Activated effector memory CD4-positive, alpha-beta T cell treated with Interleukin-2 at 50 U/mL for 16 hours (primary cell): ENCODE data around the gene ITPKC.
"Not testable (repeated sequence)": the region's sequence is repeated elsewhere in the genome, so short reads cannot be mapped to it uniquely, and the experiment has no call there.

Experiments
- DNase-seq: peaks from one replicate; pipeline ENCODE4 v3.0.0-alpha.2; 2020

The ITPKC gene

DNA sequence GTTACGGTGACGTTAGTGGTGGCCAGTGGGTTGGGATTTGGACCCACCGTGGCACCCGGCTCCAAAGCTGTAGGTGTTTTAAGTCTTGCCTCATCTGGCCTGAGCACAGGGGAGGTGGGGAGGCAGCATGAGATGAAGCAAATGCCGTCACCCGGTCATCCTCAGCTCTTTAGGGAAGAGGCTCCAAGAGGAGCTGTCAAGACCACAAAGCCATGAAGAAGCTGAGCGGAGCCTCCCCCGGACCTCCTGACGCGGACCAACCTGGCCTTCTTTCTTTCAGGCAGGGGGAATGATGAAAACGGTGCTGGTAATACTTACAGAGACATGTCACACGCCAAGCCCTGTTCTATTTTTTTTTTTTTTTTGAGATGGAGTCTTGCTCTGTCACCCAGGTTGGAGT lies 26.0 kb downstream of the ITPKC start:
- DNase-seq = no peak

DNA sequence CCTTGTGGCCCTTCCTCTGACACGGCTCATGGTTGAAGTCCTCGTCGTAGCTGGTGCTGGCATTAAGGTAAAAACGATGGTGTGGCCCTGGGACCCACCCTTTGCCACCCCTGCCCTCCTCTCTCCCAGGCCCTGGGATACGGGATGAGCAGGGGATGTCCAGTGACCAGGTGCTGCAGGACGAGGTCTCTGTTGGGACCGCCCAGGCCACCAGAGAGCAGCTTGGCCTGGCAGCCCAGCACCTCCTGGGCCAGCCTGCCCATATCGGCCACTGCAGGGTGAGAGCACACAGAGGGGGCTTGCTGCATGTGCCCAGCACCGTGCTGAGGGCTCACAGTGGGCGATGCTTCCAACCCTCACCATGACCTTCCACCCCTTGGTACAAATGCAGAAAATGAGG lies 27.0 kb downstream of the ITPKC start:
- DNase-seq = no peak

DNA sequence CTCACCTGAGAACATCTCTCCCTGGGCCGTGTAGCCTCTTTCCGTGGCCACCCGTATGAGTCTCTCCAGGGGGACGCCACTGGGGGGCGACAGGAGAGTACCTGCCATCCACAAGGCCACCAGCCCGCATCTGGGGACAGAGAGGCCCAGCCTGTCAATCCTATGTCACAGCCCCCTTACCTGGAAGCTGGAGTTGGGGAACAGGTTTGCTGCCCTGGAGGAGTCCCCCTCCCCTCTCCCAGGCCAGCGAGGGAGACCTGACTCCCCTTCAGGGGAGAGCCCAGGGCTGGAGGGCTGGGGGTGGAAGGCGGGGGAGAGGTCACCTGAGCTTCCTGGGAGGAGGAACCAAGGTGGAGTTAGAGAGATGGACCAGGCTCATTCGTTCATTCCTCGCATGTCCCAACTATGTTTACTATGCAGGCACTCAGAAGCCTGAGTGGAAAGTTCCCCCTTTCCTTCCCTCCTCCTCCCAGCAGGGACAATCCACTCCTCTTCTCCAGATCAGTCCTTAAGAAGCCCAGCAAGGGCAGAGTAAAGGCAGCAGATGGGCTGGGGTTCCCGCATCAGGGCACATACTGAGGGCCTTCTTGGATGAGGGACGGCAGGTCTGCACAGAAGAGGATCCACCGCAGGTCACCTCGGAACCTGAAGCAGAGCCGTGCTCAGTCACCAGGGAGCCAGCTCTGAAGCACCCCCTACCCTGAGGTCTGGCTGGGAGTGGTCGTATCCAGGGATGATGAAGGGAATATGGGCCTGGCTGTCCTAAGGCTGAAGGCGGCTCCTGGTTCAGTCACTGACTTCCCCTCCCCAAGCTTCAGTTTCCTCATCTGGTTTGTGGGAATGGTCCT lies 27.9 kb downstream of the ITPKC start:
- DNase-seq = no peak

DNA sequence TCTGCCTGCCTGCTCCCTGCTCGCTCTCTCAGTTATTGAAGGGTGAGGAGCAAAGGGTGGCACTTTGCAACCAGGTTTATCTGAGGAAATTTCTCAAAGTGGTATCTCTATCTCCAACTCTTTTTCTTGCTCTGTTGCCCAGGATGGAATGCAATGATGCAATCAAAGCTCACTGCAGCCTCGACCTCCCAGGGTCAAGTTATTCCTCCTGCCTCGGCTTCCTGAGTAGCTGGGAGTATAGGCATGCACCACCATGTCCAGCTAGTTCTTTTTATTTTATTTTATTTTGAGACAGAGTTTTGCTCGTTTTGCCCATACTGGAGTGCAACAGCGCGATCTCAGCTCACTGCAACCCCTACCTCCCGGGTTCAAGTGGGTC lies 28.5 kb downstream of the ITPKC start:
- DNase-seq = no peak

DNA sequence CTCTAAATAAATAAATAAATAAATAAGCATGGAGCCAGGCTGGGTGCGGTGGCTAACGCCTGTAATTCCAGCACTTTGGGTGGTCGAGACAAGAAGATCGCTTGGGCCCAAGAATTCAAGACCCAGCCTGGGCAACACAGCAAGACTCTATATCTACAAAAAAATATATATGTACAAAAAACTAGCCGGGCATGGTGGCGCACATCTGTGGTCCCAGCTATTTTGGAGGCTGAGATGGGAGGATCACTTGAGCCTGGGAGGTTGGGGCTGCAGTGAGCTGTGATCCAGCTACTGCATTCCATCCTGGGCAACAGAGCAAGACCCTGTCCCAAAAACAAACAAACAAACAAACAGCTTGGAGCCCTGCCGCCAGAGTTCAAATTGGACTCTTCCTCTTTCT lies 30.6 kb downstream of the ITPKC start:
- no peak for DNase-seq

DNA sequence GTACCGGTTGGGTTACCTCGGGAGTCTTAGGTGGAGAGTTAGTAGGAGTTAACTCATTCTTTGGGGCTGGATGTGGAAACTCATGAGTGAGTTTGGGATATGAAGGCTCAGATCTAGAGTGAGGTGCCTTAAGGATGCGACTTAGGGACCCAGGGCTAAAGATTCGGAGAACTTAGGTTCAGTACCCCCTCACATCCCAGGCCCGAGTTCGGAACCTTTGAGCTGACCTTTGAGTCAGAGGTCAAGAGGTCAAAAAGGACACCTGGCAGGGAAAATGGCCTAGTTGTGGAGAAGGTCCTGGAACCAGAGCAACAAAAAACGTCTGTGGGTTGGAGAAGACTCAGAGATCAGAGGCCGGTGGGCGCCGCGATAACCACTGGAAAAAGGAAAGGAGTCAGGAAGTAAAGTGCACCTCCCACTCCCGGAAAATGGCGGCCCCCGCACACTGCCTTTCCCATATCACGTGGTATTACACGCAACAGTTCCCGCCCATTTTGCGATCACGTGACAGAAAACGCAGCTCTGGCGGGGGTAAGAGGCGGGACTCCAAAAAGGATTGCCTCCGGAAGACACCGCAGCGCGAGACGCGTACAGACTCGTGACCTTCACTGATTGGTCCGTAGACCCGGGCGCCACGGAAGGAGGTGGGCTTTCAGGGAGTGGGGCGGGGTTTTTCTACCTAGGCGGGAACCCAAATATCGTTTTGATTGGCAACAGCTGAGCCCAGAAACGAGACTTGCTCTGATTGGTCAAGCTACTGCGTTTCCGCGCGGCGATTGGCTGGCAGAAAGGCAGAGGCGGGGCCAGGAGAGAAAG lies 33.4 kb downstream of the ITPKC start, which contains the start of gene ACTMAP:
Gene ACTMAP (minus strand): TSS at position 420 of the 816 bp plus-strand sequence. CDS start 674 bp downstream, outside the sequence.
- peak; percentile 100 for DNase-seq

DNA sequence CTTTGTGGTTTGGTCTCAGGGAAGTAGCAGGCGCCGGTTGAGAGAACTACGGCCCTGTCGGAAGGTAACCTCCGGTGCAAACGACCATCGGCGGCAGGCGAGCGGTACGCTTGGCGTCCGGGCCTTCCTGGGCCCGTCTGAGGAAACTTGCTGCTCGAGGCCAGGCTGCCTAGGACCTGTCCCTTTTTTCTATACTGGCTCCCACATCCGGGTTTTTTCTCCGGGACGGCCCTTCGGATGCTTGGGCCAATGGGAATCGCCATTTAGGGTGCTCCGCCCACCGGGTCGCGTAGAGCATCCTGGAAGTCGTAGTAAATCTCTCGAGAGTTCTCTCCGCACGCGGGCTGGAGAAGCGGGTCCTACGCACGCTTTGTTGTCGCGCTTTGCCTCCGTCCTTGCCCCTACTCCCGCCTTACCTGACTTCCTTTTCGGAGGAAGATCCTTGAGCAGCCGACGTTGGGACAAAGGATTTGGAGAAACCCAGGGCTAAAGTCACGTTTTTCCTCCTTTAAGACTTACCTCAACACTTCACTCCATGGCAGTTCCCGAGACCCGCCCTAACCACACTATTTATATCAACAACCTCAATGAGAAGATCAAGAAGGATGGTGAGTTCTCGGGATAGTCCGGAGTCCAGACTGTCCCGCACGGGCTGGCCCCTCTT lies 34.1 kb downstream of the ITPKC start, which contains the start of gene SNRPA:
Gene SNRPA (plus strand): TSS at position 330 of the 664 bp plus-strand sequence. CDS start 206 bp downstream, at position 536.
- peak; percentile 94 for DNase-seq

DNA sequence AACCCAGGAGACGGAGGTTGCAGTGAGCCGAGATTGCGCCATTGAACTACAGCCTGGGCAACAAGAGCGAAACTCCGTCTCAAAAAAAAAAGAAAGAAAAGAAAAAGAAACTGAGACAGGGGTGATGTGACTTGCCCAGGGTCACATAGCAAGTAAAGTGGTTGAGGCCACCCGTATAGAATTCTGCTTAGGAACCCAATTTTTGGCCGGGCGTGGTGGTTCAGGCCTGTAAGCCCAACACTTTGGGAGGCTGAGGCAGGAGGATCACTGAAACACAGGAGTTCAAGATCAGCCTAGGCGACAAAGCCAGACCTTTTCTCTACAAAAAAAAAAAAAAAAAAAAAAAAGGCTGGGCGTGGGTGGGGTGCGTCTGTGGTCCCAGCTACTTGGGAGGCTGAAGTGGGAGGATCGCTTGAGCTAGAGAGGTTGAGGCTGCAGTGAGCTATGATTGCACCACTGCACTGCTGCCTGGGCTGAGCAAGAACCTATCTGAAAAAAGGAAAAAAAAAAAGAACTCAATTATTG lies 35.4 kb downstream of the ITPKC start:
- no peak for DNase-seq

DNA sequence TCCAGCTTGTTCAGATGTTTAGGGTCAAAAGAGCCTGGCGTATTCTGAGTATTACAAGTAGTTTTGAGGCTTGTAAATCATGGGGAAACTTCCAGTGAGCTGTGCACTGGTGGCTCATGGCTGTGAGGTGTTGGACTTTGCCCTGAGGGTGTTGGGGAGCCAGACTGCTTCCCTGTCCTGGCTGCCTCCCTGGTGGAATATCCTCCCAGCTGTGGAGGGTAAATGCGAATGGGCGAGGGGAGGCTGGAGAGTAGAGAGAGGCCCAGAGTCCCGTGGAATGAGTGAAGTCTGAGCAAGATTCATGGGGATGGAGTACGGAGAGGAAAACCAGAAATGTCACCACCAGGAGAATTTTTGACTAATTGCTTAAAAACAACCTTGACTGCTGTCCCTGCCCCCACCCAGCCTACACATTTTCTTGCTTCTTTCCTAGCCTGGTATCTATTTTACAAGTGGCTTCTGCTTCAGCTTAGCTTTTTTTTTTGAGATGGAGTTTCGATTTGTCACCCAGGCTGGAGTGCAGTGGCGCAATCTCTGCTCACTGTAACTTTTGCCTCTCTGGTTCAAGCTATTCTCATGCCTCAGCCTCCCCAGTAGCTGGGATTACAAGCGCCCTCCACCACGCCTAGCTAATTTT lies 37.8 kb downstream of the ITPKC start:
- no peak for DNase-seq

DNA sequence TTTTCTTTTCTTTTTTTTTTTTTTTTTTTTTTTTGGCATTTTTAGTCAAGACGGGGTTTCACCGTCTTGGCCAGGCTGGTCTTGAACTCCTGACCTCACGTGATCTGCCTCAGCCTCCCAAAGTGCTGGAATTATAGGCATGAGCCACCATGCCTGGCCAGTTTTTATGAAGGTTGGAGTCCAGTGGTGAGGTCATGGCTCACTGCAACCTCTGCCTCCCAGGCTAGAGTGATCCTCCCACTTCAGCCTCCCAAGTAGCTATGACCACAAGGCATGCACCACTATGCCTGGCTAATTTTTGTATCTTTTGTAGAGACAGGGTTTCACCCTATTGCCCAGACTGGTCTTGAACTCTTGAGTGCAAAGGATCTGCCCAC lies 38.3 kb downstream of the ITPKC start:
- DNase-seq = no peak

DNA sequence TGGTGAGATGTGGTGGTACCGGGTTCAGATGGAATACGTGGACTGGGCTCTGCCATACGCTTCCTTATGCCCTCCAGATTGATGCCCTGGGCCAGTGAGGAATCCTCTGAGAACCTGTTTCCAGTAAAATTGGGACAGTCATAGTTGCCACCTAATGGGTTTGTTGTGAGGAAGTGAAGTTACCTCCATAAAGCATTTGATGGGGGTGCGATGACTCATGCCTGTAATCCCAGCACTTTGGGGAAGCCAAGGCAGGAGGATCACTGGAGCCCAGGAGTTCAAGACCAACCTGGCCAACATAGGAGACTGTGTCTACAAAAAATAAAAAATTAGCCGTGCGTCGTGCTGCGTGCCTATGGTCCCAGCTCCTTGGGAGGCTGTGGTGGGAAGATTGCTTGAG lies 38.9 kb downstream of the ITPKC start:
- DNase-seq = no peak

DNA sequence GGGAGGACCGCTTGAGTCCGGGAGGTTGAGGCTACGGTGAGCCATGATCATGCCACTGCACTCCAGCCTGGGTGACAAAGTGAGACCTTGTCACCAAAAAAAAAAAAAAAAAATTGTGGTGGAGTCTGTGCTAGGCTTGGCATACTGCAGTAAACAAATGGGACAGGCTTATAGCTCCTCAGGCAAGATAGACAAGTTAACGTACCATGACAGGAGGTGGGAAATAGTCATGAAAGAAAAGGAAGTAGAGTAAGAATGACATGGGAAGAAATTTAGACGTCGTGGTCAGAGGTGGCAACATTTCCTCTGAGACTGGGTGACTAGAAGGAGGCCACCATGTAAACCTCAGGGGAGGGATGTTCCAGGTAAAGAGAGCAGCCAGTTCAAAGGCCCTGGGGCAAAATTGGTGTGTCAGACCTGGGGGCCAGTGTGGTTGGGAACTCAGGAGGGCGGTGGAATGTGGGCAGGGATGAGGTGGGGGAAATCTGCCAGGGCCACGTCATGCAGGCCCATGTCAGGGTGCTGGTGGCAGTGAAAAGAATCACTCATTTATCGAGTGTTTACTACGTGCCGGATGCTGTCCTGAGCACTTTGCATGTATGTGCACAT lies 39.7 kb downstream of the ITPKC start:
- DNase-seq = no peak

DNA sequence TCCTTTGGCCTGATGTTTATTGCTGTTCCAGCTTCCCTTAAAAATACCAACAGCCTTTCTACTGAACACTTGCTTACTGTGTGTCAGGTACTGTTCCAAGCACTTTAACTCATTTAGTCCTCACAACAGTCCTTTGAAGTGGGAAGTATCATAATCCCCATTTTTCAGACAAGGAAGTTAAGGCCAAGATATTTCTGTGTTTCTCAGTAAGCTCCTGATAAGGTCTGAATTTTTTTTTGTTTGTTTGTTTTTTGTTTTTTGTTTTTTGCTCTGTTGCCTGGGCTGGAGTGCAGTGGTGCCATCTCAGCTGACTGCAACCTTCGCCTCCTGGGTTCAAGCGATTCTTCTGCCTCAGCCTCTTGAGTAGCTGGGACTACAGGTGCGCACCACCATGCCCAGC lies 41.6 kb downstream of the ITPKC start:
- no peak for DNase-seq

DNA sequence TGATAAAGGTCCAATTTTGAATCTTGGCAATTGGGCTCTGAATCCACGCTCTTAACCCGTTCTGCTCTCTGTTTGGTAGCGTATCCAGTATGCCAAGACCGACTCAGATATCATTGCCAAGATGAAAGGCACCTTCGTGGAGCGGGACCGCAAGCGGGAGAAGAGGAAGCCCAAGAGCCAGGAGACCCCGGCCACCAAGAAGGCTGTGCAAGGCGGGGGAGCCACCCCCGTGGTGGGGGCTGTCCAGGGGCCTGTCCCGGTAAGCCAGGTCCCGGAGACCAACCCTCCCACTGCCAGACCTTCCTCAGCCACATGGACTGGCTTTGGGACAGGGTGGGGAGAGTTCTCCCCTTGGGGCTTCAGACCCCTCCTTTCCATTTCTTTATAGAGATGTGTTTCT lies 42.4 kb downstream of the ITPKC start:
- no peak for DNase-seq

DNA sequence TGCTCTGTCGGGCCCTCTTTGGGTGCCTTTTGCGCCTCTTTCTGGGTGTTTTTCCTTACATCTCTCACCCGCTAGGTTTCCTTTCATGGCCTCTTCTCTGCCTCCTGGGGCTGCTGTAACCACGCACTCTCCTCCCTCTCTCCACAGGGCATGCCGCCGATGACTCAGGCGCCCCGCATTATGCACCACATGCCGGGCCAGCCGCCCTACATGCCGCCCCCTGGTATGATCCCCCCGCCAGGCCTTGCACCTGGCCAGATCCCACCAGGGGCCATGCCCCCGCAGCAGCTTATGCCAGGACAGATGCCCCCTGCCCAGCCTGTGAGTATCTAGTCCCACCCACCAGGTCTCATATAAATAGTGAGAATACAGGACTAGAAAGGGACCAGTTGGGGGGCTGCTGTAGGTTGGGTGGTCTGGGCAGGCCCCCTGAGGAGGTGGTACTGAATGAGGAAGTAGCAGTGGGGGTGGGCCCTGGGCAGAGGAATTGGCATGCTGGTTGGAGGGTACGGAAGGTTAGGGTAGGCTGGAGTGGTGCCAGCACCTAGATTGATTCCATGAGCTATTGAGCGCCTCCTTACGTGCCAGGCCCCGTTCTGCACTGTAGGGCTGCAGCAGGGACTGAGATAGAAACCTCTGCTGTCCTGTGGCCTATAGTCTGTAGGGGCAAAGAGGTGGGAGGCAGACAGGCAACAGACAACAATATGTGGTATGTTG lies 46.0 kb downstream of the ITPKC start:
- DNase-seq = no peak

DNA sequence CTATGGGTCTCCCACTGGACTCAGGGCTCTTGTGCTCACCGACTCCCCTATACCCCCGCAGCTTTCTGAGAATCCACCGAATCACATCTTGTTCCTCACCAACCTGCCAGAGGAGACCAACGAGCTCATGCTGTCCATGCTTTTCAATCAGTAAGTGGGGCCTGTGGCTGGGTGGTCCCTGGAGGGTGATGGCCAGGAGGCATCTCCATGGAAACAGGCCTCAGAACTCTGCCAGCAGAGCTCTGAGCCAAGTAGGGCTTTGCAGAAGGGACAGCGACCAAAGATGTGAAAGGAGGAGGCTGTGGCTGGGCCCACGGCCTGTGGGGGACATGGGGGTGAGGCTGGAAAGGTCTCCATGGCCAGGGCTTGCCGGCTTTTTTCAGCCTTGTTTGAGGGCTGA lies 46.6 kb downstream of the ITPKC start:
- no peak for DNase-seq

DNA sequence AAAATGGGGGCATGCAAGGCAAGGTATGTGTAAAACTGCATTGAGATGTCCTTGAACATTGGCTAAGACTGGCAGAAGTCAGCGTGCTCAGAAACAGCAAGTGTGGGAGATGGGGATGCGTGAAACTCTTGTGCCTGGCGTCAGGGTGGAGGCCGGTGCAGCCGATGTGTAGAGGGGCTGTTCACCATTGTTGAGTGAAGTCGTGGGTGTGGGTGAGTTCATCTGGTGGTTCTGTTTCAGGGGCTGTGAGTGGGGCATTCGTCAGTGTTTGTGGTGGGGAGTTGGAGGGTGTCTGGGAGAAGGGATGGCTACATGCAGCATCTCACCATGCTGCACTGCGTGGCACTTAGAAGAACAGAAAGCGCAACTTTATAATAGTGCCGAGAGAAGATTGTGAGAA lies 47.1 kb downstream of the ITPKC start:
- no peak for DNase-seq

DNA sequence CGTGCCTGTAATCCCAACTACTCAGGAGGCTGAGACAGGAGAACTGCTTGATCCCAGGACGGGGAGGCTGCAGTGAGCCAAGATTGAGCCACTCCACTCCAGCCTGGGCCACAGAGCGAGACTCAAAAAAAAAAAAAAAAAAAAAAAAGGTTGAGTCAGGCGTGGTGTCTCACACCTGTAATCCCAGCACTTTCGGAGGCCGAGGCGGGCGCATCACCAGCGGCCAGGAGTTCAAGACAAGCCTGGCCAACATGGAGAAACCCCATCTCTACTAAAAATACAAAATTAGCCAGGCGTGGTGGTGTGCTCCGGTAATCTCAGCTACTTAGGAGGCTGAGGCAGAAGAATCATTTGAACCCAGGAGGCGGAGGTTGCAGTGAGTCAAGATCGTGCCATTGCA lies 49.5 kb downstream of the ITPKC start:
- not testable (repeated sequence) for DNase-seq

DNA sequence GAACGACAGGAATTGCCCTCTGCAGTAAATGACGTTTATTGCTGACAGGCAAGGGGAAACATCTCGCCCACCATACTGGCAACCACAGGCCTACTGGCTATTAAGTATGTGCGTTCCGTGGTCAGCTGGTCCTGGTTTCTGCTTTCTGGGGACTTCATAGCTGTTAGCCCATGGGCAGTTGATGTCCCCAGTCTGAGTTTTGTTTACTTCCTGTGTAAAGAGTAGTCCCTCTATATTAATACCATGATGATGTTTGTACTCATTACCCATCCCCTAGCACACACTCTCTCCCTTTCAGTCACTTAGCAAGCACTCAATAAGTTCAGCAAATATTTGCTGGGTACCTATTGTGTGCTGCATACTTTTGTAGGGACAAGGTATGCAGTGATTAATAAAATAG lies 52.0 kb downstream of the ITPKC start:
- no peak for DNase-seq

DNA sequence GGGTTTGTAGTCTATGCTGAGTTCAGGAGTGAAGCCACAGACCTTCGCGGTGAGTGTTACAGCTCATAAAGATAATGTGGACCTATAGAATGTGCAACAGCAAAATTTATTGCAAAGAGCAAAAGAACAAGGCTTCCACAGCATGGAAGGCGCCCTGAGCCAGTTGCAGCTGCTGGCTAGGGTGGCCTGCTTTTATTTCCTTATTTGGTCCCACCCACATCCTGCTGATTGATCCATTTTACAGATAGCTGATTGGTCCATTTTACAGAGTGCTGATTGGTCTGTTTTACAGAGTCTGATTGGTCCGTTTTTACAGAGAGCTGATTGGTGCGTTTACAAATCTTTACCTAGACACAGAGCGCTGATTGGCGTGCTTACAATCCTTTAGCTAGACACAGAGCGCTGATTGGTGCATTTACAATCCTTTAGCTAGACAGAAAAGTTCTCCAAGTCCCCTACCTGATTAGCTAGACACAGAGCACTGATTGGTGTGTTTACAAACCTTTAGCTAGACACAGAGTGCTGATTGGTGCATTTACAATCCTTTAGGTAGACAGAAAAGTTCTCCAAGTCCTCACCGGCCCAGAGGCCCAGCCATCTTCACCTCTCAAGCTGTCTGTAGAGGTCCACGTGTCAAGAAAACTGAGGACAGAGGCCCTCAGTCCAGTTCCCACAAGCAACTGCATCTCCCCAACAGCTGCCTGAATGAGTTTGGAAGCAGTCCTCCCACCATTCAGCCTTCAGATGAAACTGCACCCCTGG lies 54.4 kb downstream of the ITPKC start:
- DNase-seq = not testable (repeated sequence)
